Measurements from ENCODE around the gene APCDD1. TPM values are rescaled to one million over a fixed set of nuclear protein-coding genes. Genes with fewer than 3 reads are reported as not detected.
"Not testable (repeated sequence)": the region's sequence is repeated elsewhere in the genome, so short reads cannot be mapped to it uniquely, and the experiment has no call there.

The APCDD1 gene
- total and polyA plus RNA-seq, 2 of the 13 experiments (the other 11 are each of a cell fraction or from before 2014, with no cell fraction given), result 2.1 to 8.6 TPM

GRCh38 chr18:10464161-10464648, 9.8 kb downstream of the APCDD1 start (continued):
- TF ChIP-seq FOXP1 (IDR thresholded peaks at IDR 0.05), result peak; percentile 85
- peak; percentile 56 for TF ChIP-seq FOXP1 (CRISPR knock-in tag; IDR thresholded peaks at IDR 0.05)
- peak; percentile 54; the same call in 1 of the 2 replicates for TF ChIP-seq JUNB (CRISPR knock-in tag; IDR thresholded peaks at IDR 0.05; ENCODE audit: borderline replicate concordance)
- TF ChIP-seq TARDBP (CRISPR knock-in tag; IDR thresholded peaks at IDR 0.05), result 0 out of 2 replicates have a peak, but pooled peaks have one; percentile 15
- not testable (repeated sequence) for TF ChIP-seq NONO (IDR thresholded peaks at IDR 0.05)
- peak; percentile 44; the same call in 1 of the 2 replicates for TF ChIP-seq NONO (CRISPR knock-in tag; conservative IDR thresholded peaks at IDR 0.05)
- peak; percentile 64; the same call in 1 of the 2 replicates for TF ChIP-seq ZNF556 (CRISPR knock-in tag; IDR thresholded peaks at IDR 0.05; ENCODE audit: borderline replicate concordance)
- peak; percentile 83 for TF ChIP-seq ZNF609 (CRISPR knock-in tag; IDR thresholded peaks at IDR 0.05; ENCODE audit: borderline replicate concordance)
- TF ChIP-seq ARNTL (CRISPR knock-in tag; IDR thresholded peaks at IDR 0.05), result peak; percentile 55; the same call in 1 of the 2 replicates
- TF ChIP-seq ZSCAN25 (CRISPR knock-in tag; IDR thresholded peaks at IDR 0.05), result peak; percentile 12; the same call in 1 of the 2 replicates
- TF ChIP-seq FOXK1 (CRISPR knock-in tag; IDR thresholded peaks at IDR 0.05; ENCODE audit: borderline replicate concordance, low read depth), result peak; percentile 31; the same call in 1 of the 2 replicates

Data from HepG2 (cell line).